K562 (cell line): Measurements from ENCODE around the gene CFAP251. TPM values are rescaled to one million over a fixed set of nuclear protein-coding genes. Genes with fewer than 3 reads are reported as not detected.
A peak's percentile ranks its signal among the peaks of the same experiment; 100 is the strongest.

ENCODE experiments used
- ATAC-seq: fragments of 200-7000 bp; cut with Tn5 transposase; 3 replicates; pipeline ENCODE4 v1.9.1; 2020; ENCODE audit warnings: moderate library complexity
- BruUV-seq: library from RNA; stranded (reverse); fragments of 400-500 nt; replicated peaks from 2 replicates; lab custom pipeline; 2021; lab: Mats Ljungman, UMichigan
- CTCF ChIA-PET: fragments of 300-600 bp; formaldehyde crosslinking; extraction: SDS; loops from one replicate; lab custom pipeline; 2021; ENCODE audit warnings: low intra/inter-chr PET ratio; lab: Yijun Ruan, JAX
- POLR2A ChIA-PET: fragments of 300-600, 350-650 bp; sonication (Branson Sonifier 250); formaldehyde crosslinking; extraction: SDS; loops from one replicate; lab custom pipeline; 2021; ENCODE audit warnings: antibody characterized with exemption, inconsistent platforms; lab: Yijun Ruan, JAX
- DNase-seq, 4 experiments: peaks; one replicate each; pipeline versions ENCODE4 v3.0.0 to v3.0.0-alpha.2; 2011 to 2018; ENCODE audit warnings: low spot score in 3 of 4, mixed read lengths in 3 of 4; ENCODE audit errors: extremely low read depth in 1 of 4
- FAIRE-seq: peaks from 2 replicates; lab custom pipeline; 2011; peaks lifted over from hg19 to GRCh38; lab: Jason Lieb, UNC
- H2AFZ ChIP-seq: 2 replicates; pipeline ENCODE4 v1.6.0; 2011; ENCODE audit warnings: low read depth, low read length, control low read depth, inconsistent platforms
- H3K27ac ChIP-seq: fragments of 200-600 bp; 3 replicates; pipeline ENCODE4 v1.8.0; 2011; ENCODE audit warnings: low read depth, mild to moderate bottlenecking, control low read depth, inconsistent platforms, low read length, moderate library complexity, mixed read lengths; ENCODE audit errors: extremely low read depth
- H3K27me3 ChIP-seq, 2 experiments: fragments of 300-600 bp in 1 of 2; 2 replicates in 1 of 2; 3 replicates in 1 of 2; pipeline versions ENCODE4 v1.6.0 to v1.8.0; 2011; ENCODE audit warnings: inconsistent platforms in 2 of 2, low read length in 2 of 2, mild to moderate bottlenecking in 1 of 2, mixed read lengths in 1 of 2, moderate library complexity in 1 of 2; ENCODE audit not compliant: control insufficient read depth in 2 of 2, insufficient read depth in 2 of 2
- H3K36me3 ChIP-seq: fragments of 300-600 bp; 3 replicates; pipeline ENCODE4 v1.8.0; 2011; ENCODE audit warnings: mild to moderate bottlenecking, low read length, inconsistent platforms; ENCODE audit not compliant: control insufficient read depth, insufficient read depth
- H3K4me1 ChIP-seq, 2 experiments: fragments of 200-600 bp in 1 of 2; replicated peaks in 1 of 2; 2 replicates in 1 of 2; 3 replicates in 1 of 2; pipeline versions ENCODE4 v1.5.1 to v1.8.0; 2011; ENCODE audit warnings: inconsistent platforms in 2 of 2, low read length in 2 of 2, mild to moderate bottlenecking in 1 of 2, mixed read lengths in 1 of 2, moderate library complexity in 1 of 2; ENCODE audit not compliant: control insufficient read depth in 2 of 2, insufficient read depth in 2 of 2
- H3K4me2 ChIP-seq: 2 replicates; pipeline ENCODE4 v1.6.1; 2011; ENCODE audit warnings: low read length, control low read depth, inconsistent platforms, mixed read lengths; ENCODE audit not compliant: insufficient read depth
- H3K4me3 ChIP-seq: fragments of 200-600 bp; sonication (generic), shearing (Covaris generic); 2 replicates; pipeline ENCODE4 v1.5.1; 2016; ENCODE audit warnings: control low read depth, inconsistent platforms
- H3K79me2 ChIP-seq: fragments of 200-600 bp; 3 replicates; pipeline ENCODE4 v1.8.0; 2011; ENCODE audit warnings: low read length, inconsistent platforms; ENCODE audit not compliant: control insufficient read depth, insufficient read depth
- H3K9ac ChIP-seq, 2 experiments: 2 replicates each; pipeline versions ENCODE4 v1.6.0 to v1.6.1; 2011; ENCODE audit warnings: low read depth in 2 of 2, low read length in 2 of 2, control low read depth in 1 of 2, inconsistent platforms in 1 of 2, mild to moderate bottlenecking in 1 of 2, mixed read lengths in 1 of 2; ENCODE audit not compliant: insufficient read depth in 1 of 2
- H3K9me1 ChIP-seq: one replicate; pipeline ENCODE4 v1.6.0; 2011; ENCODE audit warnings: inconsistent platforms, mild to moderate bottlenecking, low read length, moderate library complexity; ENCODE audit not compliant: control insufficient read depth, insufficient read depth
- H3K9me3 ChIP-seq: replicated peaks from 2 replicates; pipeline ENCODE4 v1.5.1; 2011; ENCODE audit warnings: low read depth, low read length, inconsistent platforms; ENCODE audit not compliant: control insufficient read depth, insufficient read depth
- H4K20me1 ChIP-seq: replicated peaks from 2 replicates; pipeline ENCODE4 v1.6.1; 2011; ENCODE audit warnings: low read length, inconsistent platforms, mixed read lengths; ENCODE audit not compliant: control insufficient read depth, insufficient read depth
- BACH1 ChIP-seq: fragments of 200-800 bp; sonication (Bioruptor generic); IDR thresholded peaks from 2 replicates; pipeline ENCODE4 v1.6.1; 2016; ENCODE audit warnings: missing genetic modification characterization, missing compliant biosample characterization
- ETV6 ChIP-seq, 3 experiments: fragments of 150-350 bp in 1 of 3; sonication (generic) in 1 of 3; formaldehyde crosslinking in 1 of 3; IDR thresholded peaks; 2 replicates each; pipeline versions ENCODE4 v1.6.1 to v1.8.0; 2014 to 2022; ENCODE audit warnings: borderline replicate concordance in 2 of 3, low read depth in 2 of 3, antibody characterized with exemption in 1 of 3, low read length in 1 of 3, mild to moderate bottlenecking in 1 of 3, missing genetic modification reagents in 1 of 3
- MEF2A ChIP-seq: IDR thresholded peaks from 2 replicates; pipeline ENCODE4 v1.6.1; 2011; ENCODE audit warnings: low read depth, mild to moderate bottlenecking, low read length, moderate library complexity; ENCODE audit not compliant: control insufficient read depth
- NR2C2 ChIP-seq, 2 experiments: fragments of 200-800 bp in 1 of 2; sonication (Bioruptor generic) in 1 of 2; sonication (generic) in 1 of 2; formaldehyde crosslinking in 1 of 2; IDR thresholded peaks; 2 replicates each; pipeline versions ENCODE4 v1.6.1 to v1.8.0; 2016 to 2022; ENCODE audit warnings: mild to moderate bottlenecking in 1 of 2, missing compliant biosample characterization in 1 of 2, missing genetic modification characterization in 1 of 2, missing genetic modification reagents in 1 of 2
- PRPF4 ChIP-seq: fragments of 200-400 bp; formaldehyde crosslinking; IDR thresholded peaks from one replicate; pipeline ENCODE4 v1.6.1; 2017; ENCODE audit warnings: low read length, low read depth, mild to moderate bottlenecking; ENCODE audit not compliant: insufficient read depth, poor library complexity, severe bottlenecking
- PTBP1 ChIP-seq: fragments of 200-400 bp; formaldehyde crosslinking; IDR thresholded peaks from 2 replicates; pipeline ENCODE4 v1.6.1; 2017; ENCODE audit warnings: low read depth, low read length
- TAF15 ChIP-seq: fragments of 200-400 bp; formaldehyde crosslinking; IDR thresholded peaks from 2 replicates; pipeline ENCODE4 v1.6.1; 2017; ENCODE audit warnings: mild to moderate bottlenecking, low read depth, low read length, moderate library complexity
- ZBTB7A ChIP-seq: IDR thresholded peaks from 2 replicates; pipeline ENCODE4 v1.6.1; 2011; ENCODE audit warnings: low read depth, mild to moderate bottlenecking, low read length, moderate library complexity, borderline replicate concordance; ENCODE audit not compliant: control insufficient read depth
- WGBS: fragments of 100-300 bp; shearing (Covaris generic); methylation state at CpG from one replicate; pipeline ENCODE4 v1.1.6; 2016; ENCODE audit warnings: low coverage, mixed read lengths; ENCODE audit not compliant: insufficient coverage; ENCODE audit errors: missing lambda C conversion rate; 5-methylcytosine and 5-hydroxymethylcytosine counted together
- in situ Hi-C: fragments of 300-500 bp; cut with MboI; formaldehyde crosslinking; loops from 4 replicates; pipeline ENCODE4 v1.15.0; 2018; ENCODE audit warnings: inconsistent platforms, mixed read lengths
- intact Hi-C: fragments of 100-400 bp; cut with micrococcal nuclease; formaldehyde crosslinking; loops from 2 replicates; pipeline ENCODE4 v1.14.2; 2022
- polyA plus RNA-seq, 8 experiments: library from polyadenylated mRNA; depleted of rRNA in 4 of 8; stranded (reverse) in 5 of 8; unstranded in 3 of 8; fragments of >200 nt; fragmentation: Nextera tagmentation in 2 of 8; fragmentation: Illumina TruSeq in 1 of 8; extraction: Ambion mirVana in 2 of 8; extraction: Trizol in 1 of 8; gene quantifications; 2 replicates each; pipeline versions ENCODE4 v1.2.1 to v1.2.3, GENCODE V29; 2011 to 2014; ENCODE audit warnings: inconsistent platforms in 1 of 8, missing spikeins in 1 of 8
- total RNA-seq, 7 experiments: library from RNA; depleted of rRNA in 6 of 7; stranded (reverse); fragments of >200 nt in 6 of 7; fragmentation: Illumina TruSeq in 2 of 7; extraction: Trizol in 2 of 7; gene quantifications; 2 replicates each; pipeline versions ENCODE4 v1.2.1 to v1.2.3, GENCODE V29; 2011 to 2021; ENCODE audit warnings: low replicate concordance in 1 of 7
- TF ChIP-seq, protein P1 (sequence below): fragments of 200-800 bp; sonication (Bioruptor generic); IDR thresholded peaks from 2 replicates; pipeline ENCODE4 v1.6.1; 2016; ENCODE audit warnings: missing genetic modification characterization, missing compliant biosample characterization
- TF ChIP-seq, protein P2 (sequence below): fragments of 250-450 bp; sonication (Bioruptor Pico); IDR thresholded peaks from 2 replicates; pipeline ENCODE4 v1.5.0; 2021; ENCODE audit warnings: mild to moderate bottlenecking, borderline replicate concordance
- TF ChIP-seq, protein P3 (sequence below): fragments of 250-450 bp; sonication (Bioruptor Pico); IDR thresholded peaks from 2 replicates; pipeline ENCODE4 v1.8.0; 2022; ENCODE audit warnings: inconsistent platforms

The CFAP251 gene
- total and polyA plus RNA-seq, 9 of the 15 experiments (the other 6 are each of a cell fraction or from before 2014, with no cell fraction given) = 16.6 to 31.0 (median 19.1) TPM

DNA sequence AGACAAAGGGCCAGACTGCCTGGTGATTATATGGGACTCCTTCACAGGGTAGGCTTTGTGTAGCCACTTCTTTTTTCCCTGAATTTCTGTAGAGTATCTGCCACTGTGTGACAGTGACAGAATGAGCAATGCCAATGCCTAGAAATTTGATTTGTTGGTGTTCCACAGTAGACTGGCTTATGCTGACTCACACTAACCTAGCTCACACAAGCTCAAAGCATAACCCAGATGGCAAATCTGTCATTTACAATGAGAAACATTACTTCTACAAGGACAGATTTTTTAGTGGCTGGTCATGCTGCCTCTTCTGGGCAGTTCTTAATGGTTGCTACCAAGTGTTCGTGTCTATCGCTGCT lies 15.9 kb downstream of the CFAP251 start:
- Histone ChIP-seq H3K27ac (peak overlapping the region; percentile 95), H3K79me2 (peaks cover 22% of the 10 kb centered on the region), H3K9me1 (no peaks in the 10 kb centered on the region), H2AFZ (peak overlapping the region; percentile 98), H3K4me3 (peak overlapping the region; percentile 47), H4K20me1 (no peaks in the 10 kb centered on the region), H3K4me1 (peaks cover 25 to 29% of the 10 kb centered on the region in 2 experiments; a peak in 4 of 5 replicates), H3K27me3 (no peaks in the 10 kb centered on the region), H3K9me3 (no peaks in the 10 kb centered on the region), H3K9ac (peak overlapping the region; percentile 89; a peak in 3 of 4 replicates), H3K4me2 (peak overlapping the region; percentile 92), H3K36me3 (peaks cover 26% of the 10 kb centered on the region)
- DNase-seq (peak in 1 of 4 experiments; percentile 50), FAIRE-seq (no peak), ATAC-seq (peak; percentile 69)
- WGBS = 54% methylated on average over 2 of the region's 2 CpGs
- TSS peak; percentile 80 for BruUV-seq
- in situ Hi-C loops (no loop called here), intact Hi-C loops (loop anchor here (5.0 kb wide), 1 partner anchor 88 kb away; the partner anchor contains the start of gene BCL7A)
- CTCF ChIA-PET = no interaction called here
- POLR2A ChIA-PET = interaction anchor here (0.6 to 2.1 kb wide), 9 partner anchors 9 to 529 kb away, joined by 3 to 6 read pairs (median 4); no protein-coding TSS in a partner anchor
- TF ChIP-seq BACH1 (tag) (peak; percentile 88), PTBP1 (no peak), MEF2A (no peak), NR2C2 (CRISPR knock-in tag; IDR thresholded peaks at IDR 0.05) (no peak), NR2C2 (tag; IDR thresholded peaks at IDR 0.05) (peak; percentile 0; the same call in 1 of the 2 replicates), ZBTB7A (no peak), ETV6 (IDR thresholded peaks at IDR 0.05; ENCODE audit: borderline replicate concordance in 1 of 2, low read depth in 2 of 2, low read length in 1 of 2) (no peak), ETV6 (CRISPR knock-in tag; IDR thresholded peaks at IDR 0.05; ENCODE audit: borderline replicate concordance) (no peak), TAF15 (no peak), PRPF4 (no peak)
- TF ChIP-seq, protein P1, sequence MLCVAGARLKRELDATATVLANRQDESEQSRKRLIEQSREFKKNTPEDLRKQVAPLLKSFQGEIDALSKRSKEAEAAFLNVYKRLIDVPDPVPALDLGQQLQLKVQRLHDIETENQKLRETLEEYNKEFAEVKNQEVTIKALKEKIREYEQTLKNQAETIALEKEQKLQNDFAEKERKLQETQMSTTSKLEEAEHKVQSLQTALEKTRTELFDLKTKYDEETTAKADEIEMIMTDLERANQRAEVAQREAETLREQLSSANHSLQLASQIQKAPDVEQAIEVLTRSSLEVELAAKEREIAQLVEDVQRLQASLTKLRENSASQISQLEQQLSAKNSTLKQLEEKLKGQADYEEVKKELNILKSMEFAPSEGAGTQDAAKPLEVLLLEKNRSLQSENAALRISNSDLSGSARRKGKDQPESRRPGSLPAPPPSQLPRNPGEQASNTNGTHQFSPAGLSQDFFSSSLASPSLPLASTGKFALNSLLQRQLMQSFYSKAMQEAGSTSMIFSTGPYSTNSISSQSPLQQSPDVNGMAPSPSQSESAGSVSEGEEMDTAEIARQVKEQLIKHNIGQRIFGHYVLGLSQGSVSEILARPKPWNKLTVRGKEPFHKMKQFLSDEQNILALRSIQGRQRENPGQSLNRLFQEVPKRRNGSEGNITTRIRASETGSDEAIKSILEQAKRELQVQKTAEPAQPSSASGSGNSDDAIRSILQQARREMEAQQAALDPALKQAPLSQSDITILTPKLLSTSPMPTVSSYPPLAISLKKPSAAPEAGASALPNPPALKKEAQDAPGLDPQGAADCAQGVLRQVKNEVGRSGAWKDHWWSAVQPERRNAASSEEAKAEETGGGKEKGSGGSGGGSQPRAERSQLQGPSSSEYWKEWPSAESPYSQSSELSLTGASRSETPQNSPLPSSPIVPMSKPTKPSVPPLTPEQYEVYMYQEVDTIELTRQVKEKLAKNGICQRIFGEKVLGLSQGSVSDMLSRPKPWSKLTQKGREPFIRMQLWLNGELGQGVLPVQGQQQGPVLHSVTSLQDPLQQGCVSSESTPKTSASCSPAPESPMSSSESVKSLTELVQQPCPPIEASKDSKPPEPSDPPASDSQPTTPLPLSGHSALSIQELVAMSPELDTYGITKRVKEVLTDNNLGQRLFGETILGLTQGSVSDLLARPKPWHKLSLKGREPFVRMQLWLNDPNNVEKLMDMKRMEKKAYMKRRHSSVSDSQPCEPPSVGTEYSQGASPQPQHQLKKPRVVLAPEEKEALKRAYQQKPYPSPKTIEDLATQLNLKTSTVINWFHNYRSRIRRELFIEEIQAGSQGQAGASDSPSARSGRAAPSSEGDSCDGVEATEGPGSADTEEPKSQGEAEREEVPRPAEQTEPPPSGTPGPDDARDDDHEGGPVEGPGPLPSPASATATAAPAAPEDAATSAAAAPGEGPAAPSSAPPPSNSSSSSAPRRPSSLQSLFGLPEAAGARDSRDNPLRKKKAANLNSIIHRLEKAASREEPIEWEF (CRISPR knock-in tag) = no peak
- TF ChIP-seq, protein P2, sequence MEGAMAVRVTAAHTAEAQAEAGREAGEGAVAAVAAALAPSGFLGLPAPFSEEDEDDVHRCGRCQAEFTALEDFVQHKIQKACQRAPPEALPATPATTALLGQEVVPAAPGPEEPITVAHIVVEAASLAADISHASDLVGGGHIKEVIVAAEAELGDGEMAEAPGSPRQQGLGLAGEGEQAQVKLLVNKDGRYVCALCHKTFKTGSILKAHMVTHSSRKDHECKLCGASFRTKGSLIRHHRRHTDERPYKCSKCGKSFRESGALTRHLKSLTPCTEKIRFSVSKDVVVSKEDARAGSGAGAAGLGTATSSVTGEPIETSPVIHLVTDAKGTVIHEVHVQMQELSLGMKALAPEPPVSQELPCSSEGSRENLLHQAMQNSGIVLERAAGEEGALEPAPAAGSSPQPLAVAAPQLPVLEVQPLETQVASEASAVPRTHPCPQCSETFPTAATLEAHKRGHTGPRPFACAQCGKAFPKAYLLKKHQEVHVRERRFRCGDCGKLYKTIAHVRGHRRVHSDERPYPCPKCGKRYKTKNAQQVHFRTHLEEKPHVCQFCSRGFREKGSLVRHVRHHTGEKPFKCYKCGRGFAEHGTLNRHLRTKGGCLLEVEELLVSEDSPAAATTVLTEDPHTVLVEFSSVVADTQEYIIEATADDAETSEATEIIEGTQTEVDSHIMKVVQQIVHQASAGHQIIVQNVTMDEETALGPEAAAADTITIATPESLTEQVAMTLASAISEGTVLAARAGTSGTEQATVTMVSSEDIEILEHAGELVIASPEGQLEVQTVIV = no peak
- TF ChIP-seq, protein P3, sequence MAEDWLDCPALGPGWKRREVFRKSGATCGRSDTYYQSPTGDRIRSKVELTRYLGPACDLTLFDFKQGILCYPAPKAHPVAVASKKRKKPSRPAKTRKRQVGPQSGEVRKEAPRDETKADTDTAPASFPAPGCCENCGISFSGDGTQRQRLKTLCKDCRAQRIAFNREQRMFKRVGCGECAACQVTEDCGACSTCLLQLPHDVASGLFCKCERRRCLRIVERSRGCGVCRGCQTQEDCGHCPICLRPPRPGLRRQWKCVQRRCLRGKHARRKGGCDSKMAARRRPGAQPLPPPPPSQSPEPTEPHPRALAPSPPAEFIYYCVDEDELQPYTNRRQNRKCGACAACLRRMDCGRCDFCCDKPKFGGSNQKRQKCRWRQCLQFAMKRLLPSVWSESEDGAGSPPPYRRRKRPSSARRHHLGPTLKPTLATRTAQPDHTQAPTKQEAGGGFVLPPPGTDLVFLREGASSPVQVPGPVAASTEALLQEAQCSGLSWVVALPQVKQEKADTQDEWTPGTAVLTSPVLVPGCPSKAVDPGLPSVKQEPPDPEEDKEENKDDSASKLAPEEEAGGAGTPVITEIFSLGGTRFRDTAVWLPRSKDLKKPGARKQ (CRISPR knock-in tag) = no peak
